ENCODE results near the gene ZNF221.
"Not testable (repeated sequence)": the region's sequence is repeated elsewhere in the genome, so short reads cannot be mapped to it uniquely, and the experiment has no call there.

The ZNF221 gene

DNA sequence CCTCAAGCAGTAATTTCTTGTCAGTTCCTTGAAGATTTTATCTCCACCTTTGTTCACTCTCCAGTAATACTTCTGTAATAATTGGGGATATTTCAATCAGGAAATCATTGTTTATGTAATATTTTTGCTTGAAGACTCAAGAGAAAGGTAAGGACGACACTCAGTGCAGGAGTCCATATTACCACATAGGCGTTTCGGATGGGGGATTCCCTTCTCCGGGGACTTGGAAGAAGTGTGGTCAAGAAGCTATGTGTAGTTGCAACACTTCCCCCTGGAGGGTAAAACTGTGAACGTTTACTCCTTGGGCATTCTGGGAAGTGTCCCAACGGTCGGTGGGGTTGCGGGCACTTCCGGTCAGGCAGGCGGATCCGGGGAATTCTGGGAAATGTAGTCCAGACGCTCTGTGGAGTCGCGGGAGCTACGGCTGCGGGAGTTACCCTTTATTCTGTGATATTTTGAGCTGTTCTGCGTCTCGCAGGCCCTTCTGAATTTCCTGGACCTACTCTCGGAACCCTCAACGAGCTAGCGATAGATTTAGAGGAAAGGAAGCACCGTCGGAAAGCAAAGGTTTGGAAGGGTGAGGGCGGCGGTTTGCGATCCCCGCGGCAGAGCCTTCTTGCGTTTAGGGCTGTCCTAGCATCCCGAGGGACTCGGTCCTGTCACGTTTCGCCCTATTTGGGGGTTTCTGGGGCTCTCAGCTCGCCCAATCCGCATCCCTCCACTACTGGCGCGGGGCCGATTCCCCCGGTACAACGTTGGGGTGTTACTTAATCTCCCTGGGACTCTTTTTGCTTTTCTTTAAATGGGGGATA lies at the start of gene ZNF221:
Gene ZNF221 (plus strand): TSS at position 395 of the 812 bp plus-strand sequence. CDS start 11,499 bp downstream, outside the sequence.
- DNase-seq, result peak; percentile 65 to 72

GRCh38 chr19:43901395-43902390 lies 49.3 kb upstream of the ZNF221 start:
- DNase-seq, result peak; percentile 51 to 55

- DNase-seq, result no peak
Measured at GRCh38 chr19:43902399-43902798, 48.6 kb upstream of the ZNF221 start.

GRCh38 chr19:43905897-43906296 lies 45.1 kb upstream of the ZNF221 start:
- DNase-seq, result no peak

DNA sequence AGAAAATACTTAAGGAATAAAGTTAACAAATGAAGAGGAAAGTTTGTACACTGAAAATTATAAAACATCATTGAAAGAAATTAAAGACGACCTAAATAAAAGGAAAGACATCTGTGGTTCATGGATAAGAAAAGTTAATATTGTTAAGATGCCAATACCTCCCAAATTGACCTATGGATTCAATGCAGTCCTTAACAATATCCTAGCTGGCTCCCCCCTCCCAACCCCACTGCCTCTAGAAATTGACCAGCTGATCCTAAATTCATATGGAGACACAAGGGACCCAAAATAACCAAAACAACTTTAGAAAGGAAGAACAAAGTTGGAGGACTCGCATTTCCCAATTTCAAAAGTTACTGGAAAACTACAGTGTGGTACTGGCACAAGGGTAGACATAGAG lies 44.3 kb upstream of the ZNF221 start:
- DNase-seq, result no peak

DNA sequence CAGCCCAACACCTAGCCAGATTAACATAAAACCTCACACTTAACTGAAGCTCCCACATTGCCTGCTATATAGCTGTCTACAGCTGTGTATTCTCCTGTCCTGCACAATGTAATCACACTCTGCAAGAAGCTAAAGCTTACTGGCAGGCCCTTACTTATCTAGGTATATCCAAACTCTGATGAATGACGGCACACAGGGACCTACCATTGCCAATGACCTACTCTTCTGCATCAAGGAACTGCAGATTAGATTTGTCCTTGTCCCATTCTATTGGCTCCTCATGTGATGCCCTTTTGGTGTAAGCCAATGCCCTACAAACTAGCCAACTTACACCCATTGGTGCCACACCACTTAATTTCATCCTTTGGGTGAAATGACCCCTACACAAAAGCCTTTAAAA lies 42.4 kb upstream of the ZNF221 start:
- DNase-seq, result no peak

GRCh38 chr19:43910884-43911283 lies 40.1 kb upstream of the ZNF221 start:
- no peak for DNase-seq

- DNase-seq, result no peak
Measured at GRCh38 chr19:43913383-43913782, 37.6 kb upstream of the ZNF221 start.

DNA sequence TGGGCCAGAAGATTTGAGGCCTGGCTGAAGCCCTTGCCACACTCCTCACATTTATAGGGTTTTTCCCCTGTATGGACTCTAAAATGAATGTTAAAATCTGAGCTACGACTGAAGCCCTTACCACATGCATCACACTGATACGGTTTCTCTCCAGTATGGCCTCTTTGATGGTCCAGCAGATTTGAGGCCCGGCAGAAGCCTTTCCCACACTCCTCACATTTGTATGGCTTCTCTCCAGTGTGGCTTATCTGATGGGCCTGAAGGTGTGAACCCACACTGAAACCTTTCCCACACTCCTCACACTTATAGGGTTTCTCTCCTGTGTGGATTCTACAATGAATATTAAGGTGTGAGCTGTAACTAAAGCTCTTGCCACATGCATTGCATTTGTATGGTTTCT lies 37.0 kb upstream of the ZNF221 start:
- no peak for DNase-seq

DNA sequence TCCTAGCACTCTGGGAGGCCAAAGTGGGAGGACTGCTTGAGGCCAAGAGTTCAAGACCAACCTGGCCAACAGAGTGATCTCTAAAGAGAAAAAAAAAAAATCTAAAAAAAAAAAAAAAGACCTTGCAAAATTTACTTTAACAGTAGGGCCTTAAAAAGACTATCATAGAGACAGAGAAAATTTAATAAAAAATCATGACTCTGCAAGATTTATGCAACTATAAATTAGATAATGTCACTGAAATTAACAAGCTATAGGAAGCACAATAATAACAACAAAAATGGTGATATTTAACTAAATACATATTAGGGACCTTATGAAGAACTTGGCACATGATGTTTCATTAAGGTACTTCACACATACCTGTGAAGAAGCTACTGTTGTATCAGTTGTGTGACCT lies 27.2 kb upstream of the ZNF221 start:
- no peak for DNase-seq

DNA sequence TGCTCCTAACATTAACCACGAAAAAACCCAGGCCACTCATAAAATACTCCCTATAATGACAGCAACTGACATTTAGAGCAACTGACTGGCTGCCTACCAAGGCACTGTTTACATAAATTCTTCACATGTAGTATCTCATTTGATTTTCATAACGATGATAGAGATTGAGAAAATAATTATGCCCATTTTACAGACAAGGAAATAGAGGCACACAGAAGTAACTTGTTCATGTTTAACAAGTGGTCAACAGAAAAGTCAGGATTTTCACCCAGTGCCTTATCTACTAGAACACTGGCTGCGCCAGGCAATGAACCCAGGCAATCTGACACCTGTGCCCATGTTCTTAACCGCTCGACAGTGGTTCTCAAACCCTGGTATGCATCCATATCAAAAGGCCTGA lies 22.2 kb upstream of the ZNF221 start:
- no peak for DNase-seq

DNA sequence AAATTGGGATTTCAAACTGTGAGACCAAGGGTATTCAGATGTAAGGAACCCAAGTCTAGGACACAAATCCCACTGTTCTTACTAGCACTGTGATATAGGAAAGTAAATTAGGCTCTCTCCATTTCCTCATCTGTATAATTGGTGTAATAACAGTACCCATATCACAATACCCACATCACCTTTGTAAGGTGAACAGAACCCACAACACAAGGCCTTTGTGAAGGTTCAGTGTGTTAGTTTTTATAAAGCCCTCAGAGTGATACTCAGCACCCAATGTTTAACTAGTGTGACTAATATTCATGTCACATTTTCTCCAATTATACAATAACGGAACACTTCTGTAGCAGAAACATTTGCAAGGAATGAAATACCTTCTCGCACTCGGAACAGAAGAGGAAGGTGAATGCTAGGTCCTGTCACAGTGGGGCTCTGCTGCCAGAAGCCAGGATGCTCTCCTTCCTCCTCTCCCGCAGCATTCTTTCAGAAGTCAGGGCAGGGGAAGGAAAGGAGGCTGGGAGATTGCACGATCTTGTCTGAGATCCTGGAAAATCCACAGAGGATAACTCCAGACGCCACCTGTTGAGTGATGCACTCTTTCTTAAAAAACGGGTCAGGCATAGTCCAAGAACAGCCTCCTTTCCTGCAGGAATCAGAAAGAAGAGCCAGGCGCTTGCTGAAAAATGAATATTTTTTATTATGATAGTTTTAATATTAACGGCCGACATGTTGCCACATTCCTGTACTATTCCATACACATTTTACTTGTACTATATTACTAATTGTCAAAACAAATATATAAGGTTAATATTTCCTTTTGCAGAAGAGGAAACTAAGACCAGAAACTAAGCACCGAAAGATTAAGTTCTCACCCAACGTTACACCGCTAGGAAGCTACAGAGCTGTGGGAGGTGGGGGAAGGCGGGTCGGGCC lies 16.7 kb upstream of the ZNF221 start:
- no peak for DNase-seq

DNA sequence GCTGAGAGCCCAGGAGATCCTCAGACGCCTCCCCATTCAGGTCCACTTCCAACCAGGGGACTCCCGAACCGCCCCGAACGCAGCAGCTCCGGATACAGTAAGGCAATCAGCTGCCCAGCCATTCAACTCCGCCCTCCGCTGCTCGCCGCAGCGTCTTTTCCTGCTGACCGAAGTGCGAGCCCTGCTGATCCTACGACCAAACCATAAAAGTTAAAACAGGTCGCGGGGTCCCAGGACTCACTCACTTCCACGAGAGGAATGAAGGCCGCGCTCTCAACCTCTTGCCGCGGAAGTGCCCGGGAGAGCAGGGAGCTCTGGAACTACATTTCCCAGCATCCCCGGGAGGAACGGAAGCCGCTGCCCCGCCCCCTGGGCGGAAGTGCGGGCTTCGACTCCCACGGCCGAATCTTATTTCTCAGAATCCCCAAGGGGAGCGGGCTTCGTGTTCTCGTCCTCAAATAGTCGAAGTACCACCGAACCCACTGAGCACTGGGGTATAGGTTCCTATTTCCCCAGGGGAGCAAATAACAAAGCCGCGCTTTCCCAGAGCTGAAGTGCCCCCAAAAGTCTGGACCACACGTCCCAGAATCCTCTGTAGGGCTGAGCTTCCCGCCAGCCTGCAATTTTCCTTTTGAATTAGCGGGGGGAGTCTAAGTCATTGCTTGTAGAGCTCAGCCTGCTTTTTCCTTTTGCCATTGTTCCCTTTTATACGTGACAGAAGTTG lies 15.9 kb upstream of the ZNF221 start, which contains the start of gene ZNF45:
Gene ZNF45 (minus strand): TSS at position 298 of the 724 bp plus-strand sequence. CDS start 13,097 bp downstream, outside the sequence.
- peak; percentile 76 to 88 for DNase-seq

- no peak for DNase-seq
Measured at GRCh38 chr19:43936188-43936587, 14.8 kb upstream of the ZNF221 start.

GRCh38 chr19:43939557-43940260 lies 11.3 kb upstream of the ZNF221 start:
- no peak for DNase-seq

DNA sequence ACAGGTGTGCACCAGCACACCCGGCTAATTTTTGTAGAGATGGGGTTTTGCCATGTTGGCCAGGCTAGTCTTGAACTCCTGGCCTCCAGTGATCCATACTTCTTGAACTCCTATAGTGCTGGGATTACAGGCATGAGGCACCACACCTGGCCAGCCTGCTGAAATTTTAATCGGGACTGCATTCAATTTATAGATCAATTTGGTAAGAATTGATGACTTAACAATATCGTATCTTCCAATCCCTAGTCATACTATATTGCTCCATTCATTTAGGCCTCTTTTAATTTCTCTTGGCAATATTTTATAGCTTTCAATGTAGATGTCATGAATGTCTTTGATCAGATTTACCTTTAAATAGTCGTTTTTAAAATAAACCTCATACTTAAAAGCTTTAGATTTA lies 10.3 kb upstream of the ZNF221 start:
- no peak for DNase-seq

DNA sequence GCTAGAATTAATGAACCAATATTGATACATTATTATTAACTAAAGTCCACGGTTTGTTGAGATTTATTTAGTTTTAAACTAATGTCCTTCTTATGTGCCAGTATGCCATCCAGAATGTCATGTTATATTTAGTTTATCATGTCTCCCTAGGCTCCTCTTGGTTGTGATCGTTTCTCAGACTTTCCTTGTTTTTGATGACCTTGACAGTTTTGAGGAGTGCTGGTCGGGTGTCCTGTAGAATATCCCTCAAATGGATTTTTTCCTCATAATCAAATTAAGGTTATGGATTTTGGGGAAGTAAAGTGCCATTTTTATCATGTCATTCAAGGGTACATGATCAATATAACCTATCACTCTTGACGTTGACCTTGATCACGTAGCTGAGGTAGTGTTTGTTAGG lies 9.8 kb upstream of the ZNF221 start:
- no peak for DNase-seq

- DNase-seq, result not testable (repeated sequence)
Measured at GRCh38 chr19:43947412-43947811, 3.6 kb upstream of the ZNF221 start.

GRCh38 chr19:43949803-43950202 lies 1.2 kb upstream of the ZNF221 start:
- DNase-seq, result not testable (repeated sequence)

GRCh38 chr19:43956827-43957226 lies 5.8 kb downstream of the ZNF221 start:
- DNase-seq, result no peak

GRCh38 chr19:43957891-43958290 lies 6.9 kb downstream of the ZNF221 start:
- no peak for DNase-seq
